CD1c-positive myeloid dendritic cell (primary cell): ENCODE data around the gene SCCPDH.

Experiments
- DNase-seq: peaks from one replicate; pipeline ENCODE4 v3.0.0-alpha.2; 2016; ENCODE audit errors: extremely low spot score

Gene SCCPDH

DNA sequence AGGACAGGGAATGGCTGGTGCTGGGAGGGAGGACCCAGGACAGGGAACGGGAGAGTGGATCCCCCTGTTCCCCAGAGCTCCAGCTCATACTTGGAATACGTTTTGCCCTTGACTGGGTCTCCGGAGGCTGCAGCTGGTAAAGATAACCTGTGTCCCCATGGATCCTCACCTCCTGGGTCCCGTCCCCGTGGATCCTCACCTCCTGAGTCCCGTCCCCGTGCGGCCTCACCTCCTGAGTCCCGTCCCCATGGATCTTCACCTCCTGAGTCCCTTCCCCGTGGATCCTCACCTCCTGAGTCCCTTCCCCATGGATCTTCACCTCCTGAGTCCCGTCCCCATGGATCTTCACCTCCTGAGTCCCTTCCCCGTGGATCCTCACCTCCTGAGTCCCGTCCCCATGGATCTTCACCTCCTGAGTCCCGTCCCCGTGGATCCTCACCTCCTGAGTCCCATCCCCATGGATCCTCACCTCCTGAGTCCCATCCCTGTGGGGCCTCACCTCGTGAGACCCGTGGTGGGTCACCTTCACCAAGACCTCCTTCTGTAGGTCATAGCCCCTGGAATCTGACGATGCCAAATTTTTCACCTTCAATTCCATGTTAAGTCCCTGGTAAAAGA, 61.4 kb downstream of the SCCPDH start:
- DNase-seq: no peak

- no peak for DNase-seq
Measured at GRCh38 chr1:246786606-246787238, 62.5 kb downstream of the SCCPDH start.

DNA sequence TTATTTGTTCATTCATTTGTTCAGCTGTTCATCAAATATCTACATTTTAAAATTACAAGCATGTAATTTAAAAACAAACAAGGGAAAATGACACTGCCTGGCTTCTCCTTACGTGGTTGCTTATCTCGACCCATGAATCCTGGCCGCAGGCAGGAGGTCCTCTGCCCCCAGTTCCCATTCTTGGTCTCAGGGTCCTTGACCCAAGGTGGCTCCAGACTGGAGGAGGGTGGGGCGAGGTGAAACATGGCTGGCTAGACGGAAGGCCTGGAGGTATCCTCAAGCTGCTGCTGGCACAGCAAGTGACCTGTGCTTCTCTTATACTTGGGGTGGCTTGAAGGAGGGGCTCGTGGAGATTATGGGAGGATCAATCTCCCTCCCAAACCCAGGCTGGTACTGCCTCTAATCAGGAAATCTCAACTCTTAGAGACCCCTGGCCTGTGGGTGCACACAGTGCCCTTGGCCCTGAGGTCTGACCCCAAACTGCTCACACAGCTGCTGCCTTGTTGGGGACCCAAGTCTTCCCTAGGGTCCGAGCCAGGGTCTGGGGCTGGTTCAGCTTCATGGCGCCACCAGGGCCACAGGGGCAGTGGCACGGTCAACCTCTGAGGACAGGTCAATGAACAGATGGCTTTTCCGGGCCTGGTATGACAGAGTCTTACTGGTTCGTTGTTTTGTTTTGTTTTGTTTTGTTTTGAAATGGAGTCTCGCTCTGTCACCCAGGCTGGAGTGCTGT, 63.7 kb downstream of the SCCPDH start:
- DNase-seq: no peak

DNA sequence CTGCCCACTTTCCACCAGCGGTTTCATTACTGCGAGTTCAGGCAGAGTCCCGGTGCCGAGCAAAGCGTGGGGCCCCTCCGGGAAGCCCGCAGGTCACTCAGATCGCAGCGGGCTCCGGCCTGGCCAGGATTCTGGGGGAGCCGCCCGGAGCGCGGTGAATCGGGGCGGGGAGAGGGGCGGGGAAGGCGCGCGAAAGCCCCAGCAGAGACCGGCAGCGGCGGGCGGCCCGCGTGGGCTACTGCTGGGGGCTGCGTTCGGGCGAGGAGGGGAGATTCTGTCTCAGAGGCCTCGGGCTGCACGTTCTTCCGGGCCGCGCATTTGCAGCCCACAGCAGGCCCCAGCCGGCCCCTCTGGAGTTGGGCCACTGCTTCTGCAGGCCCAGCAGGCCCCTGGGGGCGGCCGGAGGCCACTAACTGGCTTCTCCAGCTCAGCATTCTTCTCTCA, 64.7 kb downstream of the SCCPDH start:
- no peak for DNase-seq

DNA sequence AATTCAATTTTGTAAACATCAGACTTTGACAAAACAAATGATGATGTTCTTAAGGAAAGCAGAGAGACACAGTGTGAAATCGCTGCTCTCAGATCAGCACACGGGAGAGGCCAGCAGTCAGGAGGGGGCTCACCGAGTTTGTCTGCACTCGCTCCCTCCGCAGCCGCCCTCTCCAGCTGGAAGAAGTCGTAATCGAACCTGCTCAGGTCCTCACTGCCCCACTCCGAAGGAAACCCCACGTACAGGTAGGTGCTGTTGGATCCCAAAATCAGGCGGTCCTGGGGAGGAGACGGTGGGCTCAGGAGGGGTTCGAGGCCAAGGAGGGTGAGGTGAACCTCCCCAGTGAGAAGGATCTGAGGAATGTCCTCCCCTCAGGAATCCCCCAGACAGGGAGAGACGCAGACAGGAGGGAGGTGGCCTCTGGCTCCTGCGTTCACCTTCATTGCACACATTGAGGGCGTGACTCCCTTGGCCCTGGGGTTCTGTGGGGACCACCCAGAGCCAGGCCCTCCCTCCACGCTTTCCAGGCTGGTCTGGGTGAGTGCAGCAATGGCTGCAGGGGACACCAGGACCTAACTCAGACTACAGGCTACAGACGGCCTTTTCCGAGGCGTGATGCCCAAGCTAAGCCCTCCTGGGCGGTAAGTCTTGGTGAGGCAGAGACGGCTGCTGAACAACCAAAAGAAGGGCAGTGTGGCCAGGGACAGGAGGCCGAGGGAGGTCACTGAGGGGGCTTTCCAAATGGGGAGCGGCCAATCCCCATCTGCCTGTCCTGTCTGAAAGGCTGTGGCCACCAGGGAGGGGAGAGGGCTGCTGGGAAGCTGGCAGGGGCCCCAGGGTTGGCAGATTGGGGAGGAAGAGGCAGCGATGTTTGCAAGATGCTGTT, 65.5 kb downstream of the SCCPDH start:
- DNase-seq: no peak

GRCh38 chr1:246790364-246790763, 66.2 kb downstream of the SCCPDH start:
- DNase-seq: no peak

GRCh38 chr1:246790833-246791232, 66.6 kb downstream of the SCCPDH start:
- no peak for DNase-seq

DNA sequence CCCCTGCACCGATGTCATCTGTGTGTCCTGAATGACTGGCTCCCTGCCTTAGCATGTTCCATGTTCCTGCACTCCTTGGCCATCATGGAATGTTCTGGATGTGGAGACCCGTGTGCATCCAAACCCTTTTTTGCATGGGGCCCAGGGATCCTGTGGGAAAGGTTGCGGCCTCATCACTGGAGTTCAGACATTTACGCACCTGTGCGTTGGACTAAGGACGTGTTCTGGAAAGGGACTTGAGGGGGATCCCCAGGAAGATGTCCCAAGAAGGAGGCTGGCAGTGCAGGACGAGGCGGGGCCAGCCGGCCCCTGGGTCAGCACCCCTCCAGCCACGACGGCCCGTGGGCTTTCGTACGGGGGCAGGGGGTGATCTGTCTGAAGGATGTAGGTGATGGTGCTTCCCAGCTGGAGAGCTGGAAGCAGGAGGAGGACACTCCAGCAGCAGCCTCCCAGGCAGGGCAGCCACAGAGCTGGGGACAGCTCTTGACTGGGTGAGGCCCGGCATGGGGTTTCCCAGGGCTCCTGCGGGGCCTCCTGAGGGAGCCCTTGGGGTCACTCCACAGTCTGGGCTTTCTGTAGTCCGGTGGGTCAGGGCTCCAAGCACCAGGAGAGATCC, 67.2 kb downstream of the SCCPDH start:
- DNase-seq: no peak

GRCh38 chr1:246792603-246793002, 68.4 kb downstream of the SCCPDH start:
- no peak for DNase-seq

GRCh38 chr1:246793356-246793896, 69.2 kb downstream of the SCCPDH start:
- DNase-seq: no peak

DNA sequence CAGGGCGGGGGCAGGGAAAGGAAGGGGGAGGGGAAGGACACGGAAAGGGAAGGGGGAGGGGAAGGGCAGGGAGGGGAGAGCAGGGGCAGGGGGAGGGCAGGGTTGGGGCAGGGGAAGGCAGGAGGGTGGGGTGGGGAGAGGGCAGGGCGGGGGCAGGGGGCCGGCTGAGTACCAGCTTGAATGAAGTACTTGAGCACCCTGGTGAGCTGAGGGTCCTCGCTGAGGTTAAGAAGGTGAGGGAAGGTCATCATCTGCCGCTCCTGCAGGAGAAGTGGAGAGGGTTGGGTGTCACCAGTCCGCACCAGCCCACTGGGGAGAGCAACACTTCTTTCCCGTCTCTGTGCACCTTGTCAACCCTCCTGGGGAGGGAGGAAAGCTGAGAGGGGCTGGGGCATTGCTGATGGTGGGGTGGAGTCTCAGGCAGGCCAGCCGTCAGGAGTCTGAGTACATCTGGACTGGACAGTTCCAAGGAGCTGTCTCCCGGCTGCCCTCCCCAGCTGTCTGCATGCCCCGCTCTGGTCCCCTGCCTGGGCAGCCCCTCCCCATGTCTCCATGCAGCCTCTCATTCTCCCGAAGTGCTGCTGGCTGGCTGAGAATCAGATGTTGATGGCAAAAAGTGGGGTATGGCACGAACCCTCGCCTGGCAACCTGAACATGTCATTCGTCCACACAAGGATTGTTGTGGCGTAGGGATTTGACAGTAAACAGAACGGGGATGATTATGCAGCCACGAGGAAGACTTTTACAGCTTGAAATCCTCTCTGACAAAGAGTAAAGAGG, 70.0 kb downstream of the SCCPDH start:
- DNase-seq: no peak

GRCh38 chr1:246794828-246795671, 70.8 kb downstream of the SCCPDH start:
- DNase-seq: no peak

DNA sequence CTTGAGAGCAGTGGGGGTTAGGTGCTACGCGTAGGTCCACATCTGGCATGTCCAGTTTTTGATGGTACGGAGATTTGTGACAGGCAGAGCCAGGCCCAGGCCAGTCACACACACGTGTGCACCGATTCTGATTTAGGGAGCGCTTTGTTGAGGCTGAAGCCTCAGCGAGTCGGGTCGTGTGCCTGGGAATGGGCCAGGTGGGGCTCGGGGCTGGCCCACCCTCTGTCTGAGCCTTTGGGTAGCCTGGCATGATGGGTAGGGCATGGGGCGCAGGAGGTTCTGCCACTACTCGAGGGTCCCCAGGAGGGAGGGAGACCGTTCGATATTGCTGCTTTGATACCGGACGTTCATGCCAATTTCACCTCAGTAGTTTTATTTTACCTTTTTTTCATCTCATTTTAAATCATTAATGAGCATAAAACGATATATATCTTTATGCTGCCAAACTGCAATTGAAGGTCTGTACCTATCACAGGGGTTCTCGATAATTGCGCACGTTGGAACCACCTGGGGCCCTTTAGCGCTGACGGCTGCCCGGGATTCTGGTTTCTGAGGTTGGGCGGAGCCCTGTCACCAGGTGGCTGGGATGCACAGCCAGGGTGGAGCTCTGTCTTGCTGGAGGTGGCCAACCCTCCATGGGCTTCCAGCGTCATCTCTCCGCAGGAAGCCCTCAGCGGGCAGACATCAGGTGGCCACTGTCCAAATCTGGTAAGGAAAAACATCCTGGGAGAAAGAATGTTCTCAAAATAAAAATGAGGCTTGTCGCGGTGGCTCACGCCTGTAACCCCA, 71.9 kb downstream of the SCCPDH start:
- no peak for DNase-seq

DNA sequence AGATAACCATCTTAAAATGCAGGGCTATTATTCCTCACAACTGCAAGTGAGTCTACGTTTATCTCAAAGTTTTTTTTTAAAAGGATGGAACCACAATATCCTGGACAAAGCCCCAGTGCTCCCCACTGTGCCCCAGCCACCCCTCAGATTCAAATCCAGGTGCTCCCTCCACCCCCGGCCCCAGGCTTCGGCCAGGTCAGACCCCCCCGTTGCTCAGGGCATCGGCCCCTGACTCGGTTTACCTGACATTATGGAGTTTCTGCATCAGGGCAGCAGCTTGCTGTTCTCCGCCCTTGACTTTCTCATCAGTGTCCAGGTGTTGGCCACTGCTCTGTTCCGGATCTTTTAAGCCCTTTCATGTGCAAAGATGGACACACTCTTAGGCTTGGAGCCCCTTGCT, 72.9 kb downstream of the SCCPDH start:
- no peak for DNase-seq

DNA sequence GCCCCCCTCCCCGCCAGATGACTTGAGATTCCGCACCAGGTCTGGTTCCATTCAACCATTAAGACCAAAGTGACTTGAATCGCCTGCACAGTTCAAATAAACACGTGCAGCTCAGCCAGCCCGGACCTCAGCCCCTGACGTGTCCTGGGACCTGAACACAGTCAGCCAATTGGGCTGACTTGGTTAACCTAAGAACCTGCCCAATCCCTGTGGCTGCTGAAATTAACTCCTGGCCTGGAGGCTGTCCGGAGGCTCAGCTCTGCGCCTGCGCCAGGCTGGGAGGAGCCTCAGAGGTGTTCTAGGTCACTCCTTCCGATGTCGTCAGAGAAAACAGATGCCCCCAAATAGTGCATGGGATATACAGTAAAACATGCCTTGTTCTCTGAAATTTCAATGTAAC, 73.4 kb downstream of the SCCPDH start:
- DNase-seq: no peak

- DNase-seq: no peak
Measured at GRCh38 chr1:246798107-246798506, 73.9 kb downstream of the SCCPDH start.

DNA sequence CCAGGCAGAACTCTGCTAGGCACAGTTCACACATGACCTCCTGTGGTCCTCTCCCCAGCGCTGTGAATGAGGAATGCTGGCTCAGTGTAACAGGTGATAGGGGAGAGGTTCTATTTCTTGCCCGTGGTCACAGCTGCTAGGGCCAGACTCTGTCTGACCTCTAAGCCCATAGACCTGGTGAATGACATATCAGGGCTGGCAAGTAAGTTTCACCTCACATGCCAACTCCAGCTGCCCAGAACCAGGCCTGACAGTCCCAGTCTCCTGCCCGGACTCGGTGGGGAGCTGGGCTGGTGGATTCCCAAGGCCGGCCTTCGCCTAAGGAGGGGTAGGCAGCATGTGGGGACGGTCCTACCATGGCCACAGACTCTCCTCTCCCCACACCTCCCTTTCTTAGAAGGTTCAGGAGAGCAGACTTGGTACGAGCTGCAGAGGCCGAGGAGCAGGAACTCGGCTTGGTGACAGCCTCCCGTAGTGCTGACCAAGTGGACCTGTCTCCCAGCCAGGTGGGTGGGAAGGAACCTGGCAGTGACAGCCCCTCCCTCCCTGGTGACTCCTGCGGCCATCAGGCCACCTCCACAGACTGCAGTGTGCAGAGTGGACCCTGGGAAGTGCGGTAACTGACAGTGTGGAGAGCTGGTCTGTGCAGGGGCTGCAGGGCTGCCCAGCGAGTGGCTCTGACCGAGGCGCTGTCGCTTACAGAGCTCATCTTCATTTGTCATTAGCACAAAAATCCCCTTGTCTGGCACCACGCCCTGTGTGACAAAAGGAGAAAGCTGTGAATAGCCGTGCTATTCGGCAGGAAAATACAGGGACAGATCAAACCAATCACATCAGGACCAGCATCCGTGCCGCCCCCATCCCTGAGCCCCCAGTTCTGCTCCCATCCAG, 74.6 kb downstream of the SCCPDH start:
- no peak for DNase-seq

DNA sequence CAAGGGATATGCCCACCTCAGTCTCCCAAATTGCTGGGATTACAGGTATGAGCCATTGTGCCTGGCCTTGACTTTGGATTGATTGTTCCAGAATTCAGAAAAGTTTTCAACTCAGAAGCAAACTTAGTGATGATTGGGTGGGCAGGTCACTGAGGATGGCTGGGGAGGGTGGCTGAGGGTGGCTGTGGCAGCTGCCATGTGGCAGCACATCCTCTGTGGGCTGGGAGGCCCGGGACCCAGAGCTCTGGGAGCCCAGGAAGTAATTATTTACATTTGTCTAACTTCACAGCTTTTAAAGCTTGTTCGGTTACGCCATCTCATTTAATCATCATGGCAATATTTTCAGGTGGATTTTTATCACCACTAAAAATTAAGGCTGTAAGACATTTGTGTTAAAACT, 76.1 kb downstream of the SCCPDH start:
- DNase-seq: no peak
